ENCODE results near the gene DPYD. TPM values are rescaled to one million over a fixed set of nuclear protein-coding genes. Genes with fewer than 3 reads are reported as not detected.

DPYD gene
- total RNA-seq, 1 experiment from 2014 or later = 7.0 TPM

DNA sequence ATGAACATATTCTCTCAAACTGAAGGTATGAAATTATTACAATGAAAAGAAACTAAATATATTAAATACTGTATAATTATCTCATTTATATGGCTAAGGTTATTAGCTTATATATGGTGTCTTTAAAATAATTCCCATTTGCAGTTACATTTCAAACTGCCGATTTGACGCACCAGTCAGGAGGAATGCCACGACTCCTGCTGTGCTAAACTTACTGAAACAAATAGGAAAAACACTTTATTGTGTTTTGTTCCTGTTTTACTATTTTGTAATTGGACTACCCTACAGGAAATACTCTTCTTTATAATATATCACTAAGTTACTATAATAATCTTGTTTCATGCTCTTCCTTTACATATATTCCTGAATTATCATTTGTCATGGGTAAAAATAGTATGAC lies 117.8 kb downstream of the DPYD start:
- H3K4me3 Mint-ChIP-seq (ENCODE audit: unreplicated experiment) = no peak overlapping the region
- TF ChIP-seq, protein P1, sequence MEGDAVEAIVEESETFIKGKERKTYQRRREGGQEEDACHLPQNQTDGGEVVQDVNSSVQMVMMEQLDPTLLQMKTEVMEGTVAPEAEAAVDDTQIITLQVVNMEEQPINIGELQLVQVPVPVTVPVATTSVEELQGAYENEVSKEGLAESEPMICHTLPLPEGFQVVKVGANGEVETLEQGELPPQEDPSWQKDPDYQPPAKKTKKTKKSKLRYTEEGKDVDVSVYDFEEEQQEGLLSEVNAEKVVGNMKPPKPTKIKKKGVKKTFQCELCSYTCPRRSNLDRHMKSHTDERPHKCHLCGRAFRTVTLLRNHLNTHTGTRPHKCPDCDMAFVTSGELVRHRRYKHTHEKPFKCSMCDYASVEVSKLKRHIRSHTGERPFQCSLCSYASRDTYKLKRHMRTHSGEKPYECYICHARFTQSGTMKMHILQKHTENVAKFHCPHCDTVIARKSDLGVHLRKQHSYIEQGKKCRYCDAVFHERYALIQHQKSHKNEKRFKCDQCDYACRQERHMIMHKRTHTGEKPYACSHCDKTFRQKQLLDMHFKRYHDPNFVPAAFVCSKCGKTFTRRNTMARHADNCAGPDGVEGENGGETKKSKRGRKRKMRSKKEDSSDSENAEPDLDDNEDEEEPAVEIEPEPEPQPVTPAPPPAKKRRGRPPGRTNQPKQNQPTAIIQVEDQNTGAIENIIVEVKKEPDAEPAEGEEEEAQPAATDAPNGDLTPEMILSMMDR (IDR thresholded peaks at IDR 0.05; ENCODE audit: insufficient read depth in 1 of 2, low read depth in 1 of 2, low read length in 1 of 2, severe bottlenecking in 1 of 2, unreplicated experiment in 1 of 2) = no peak
- no peaks in the 10 kb centered on the region for H3K27me3 Mint-ChIP-seq (ENCODE audit: insufficient read depth, unreplicated experiment)
- peaks cover 6% of the 10 kb centered on the region for H3K9me3 Mint-ChIP-seq (ENCODE audit: unreplicated experiment)
- POLR2A ChIA-PET = no interaction called here
- no TSS peak for BruUV-seq (replicated peaks)
- H3K9me3 ChIP-seq = no peaks in the 10 kb centered on the region
- peaks cover 8% of the 10 kb centered on the region for H3K4me1 Mint-ChIP-seq (ENCODE audit: low read depth, unreplicated experiment)
- CTCF ChIA-PET = no interaction called here
- intact Hi-C loops (cut with micrococcal nuclease; ENCODE audit: unreplicated experiment) = no loop called here
- H3K4me1 ChIP-seq = no peaks in the 10 kb centered on the region
- no peak overlapping the region for H3K4me3 ChIP-seq (ENCODE audit: low read depth, low read length)
- no peaks in the 10 kb centered on the region for H3K36me3 ChIP-seq (ENCODE audit: control insufficient read depth, insufficient read depth, low read length)
- H3K27ac Mint-ChIP-seq (ENCODE audit: unreplicated experiment) = no peak overlapping the region
- H3K36me3 Mint-ChIP-seq (ENCODE audit: insufficient read depth, unreplicated experiment) = no peaks in the 10 kb centered on the region
- no peaks in the 10 kb centered on the region for H3K27me3 ChIP-seq (replicated peaks; ENCODE audit: control insufficient read depth, insufficient read depth, low read length)
- no peak for DNase-seq

DNA sequence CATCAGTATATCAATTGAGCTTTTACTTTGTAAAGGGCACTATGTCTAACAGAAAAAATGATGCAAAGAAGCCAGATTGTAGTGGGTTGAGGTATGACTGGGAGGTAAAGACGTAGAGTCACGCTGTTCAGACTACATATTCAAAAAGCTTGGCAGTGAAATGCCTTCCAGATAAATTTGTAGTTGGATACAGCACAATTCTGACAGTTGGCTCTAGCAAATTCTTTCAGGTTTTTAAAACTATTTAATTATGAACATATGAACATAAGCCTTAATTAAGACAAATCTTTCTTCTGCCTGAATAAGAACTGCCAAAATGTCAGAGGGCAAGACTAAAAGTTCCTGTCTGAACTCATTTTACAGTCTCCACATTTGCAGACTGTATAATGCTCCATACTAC lies 118.8 kb downstream of the DPYD start:
- Histone ChIP-seq H3K4me1 (no peaks in the 10 kb centered on the region), H3K9me3 (no peaks in the 10 kb centered on the region), H3K4me3 (ENCODE audit: low read depth, low read length) (no peak overlapping the region), H3K27me3 (replicated peaks; ENCODE audit: control insufficient read depth, insufficient read depth, low read length) (no peaks in the 10 kb centered on the region), H3K36me3 (ENCODE audit: control insufficient read depth, insufficient read depth, low read length) (no peaks in the 10 kb centered on the region)
- CTCF ChIA-PET = no interaction called here
- H3K27me3 Mint-ChIP-seq (ENCODE audit: insufficient read depth, unreplicated experiment) = no peaks in the 10 kb centered on the region
- H3K36me3 Mint-ChIP-seq (ENCODE audit: insufficient read depth, unreplicated experiment) = no peaks in the 10 kb centered on the region
- intact Hi-C loops (cut with micrococcal nuclease; ENCODE audit: unreplicated experiment) = no loop called here
- peaks cover 6% of the 10 kb centered on the region for H3K9me3 Mint-ChIP-seq (ENCODE audit: unreplicated experiment)
- no TSS peak for BruUV-seq (replicated peaks)
- H3K4me3 Mint-ChIP-seq (ENCODE audit: unreplicated experiment) = no peak overlapping the region
- no peak overlapping the region for H3K27ac Mint-ChIP-seq (ENCODE audit: unreplicated experiment)
- DNase-seq = no peak
- POLR2A ChIA-PET = no interaction called here
- peaks cover 8% of the 10 kb centered on the region for H3K4me1 Mint-ChIP-seq (ENCODE audit: low read depth, unreplicated experiment)
- TF ChIP-seq, protein P1 (IDR thresholded peaks at IDR 0.05; ENCODE audit: insufficient read depth in 1 of 2, low read depth in 1 of 2, low read length in 1 of 2, severe bottlenecking in 1 of 2, unreplicated experiment in 1 of 2) = no peak

DNA sequence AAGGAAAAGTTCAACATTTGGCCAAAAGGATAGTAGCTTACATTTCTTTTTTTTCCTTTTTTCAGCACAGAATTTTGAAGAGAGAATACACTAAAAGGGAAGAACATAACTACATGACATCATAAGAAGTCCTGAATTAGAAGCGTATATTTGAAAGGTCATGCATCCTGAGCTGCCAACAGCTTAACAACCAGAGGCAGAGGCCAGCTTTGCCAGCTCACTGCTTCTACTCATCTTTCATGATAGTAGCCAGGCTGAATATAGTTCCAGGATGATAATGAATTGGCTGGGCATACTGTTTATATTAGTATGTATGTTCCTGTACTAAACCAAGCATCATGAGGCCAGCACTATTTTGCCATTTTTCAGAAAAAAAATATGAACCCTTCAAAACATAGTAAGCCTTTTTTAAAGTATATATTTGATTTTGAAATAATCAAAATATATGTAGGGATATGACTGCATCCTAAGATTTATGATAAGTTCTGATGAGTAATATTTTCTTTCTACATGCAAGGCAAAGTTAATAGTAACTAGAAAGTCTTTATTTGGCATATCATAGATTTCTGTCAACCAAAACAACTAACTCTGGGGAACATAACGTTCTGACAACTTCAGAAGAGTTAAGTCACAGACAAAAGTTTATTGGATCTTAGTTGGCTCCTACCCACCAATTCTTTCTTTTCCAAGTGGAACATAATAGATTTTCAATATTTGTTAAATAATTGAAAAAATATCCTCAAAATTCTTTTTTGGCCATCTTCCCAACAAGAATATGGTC lies 123.2 kb downstream of the DPYD start:
- H3K9me3 ChIP-seq = no peaks in the 10 kb centered on the region
- H3K27me3 ChIP-seq (replicated peaks; ENCODE audit: control insufficient read depth, insufficient read depth, low read length) = no peaks in the 10 kb centered on the region
- H3K27me3 Mint-ChIP-seq (ENCODE audit: insufficient read depth, unreplicated experiment) = no peaks in the 10 kb centered on the region
- H3K27ac Mint-ChIP-seq (ENCODE audit: unreplicated experiment) = no peak overlapping the region
- CTCF ChIA-PET = no interaction called here
- BruUV-seq (replicated peaks) = no TSS peak
- TF ChIP-seq, protein P1 (IDR thresholded peaks at IDR 0.05; ENCODE audit: insufficient read depth in 1 of 2, low read depth in 1 of 2, low read length in 1 of 2, severe bottlenecking in 1 of 2, unreplicated experiment in 1 of 2) = no peak
- no peaks in the 10 kb centered on the region for H3K4me1 ChIP-seq
- no peak overlapping the region for H3K4me3 Mint-ChIP-seq (ENCODE audit: unreplicated experiment)
- H3K4me1 Mint-ChIP-seq (ENCODE audit: low read depth, unreplicated experiment) = peaks cover 8% of the 10 kb centered on the region
- no peak for DNase-seq
- no peaks in the 10 kb centered on the region for H3K36me3 ChIP-seq (ENCODE audit: control insufficient read depth, insufficient read depth, low read length)
- POLR2A ChIA-PET = no interaction called here
- intact Hi-C loops (cut with micrococcal nuclease; ENCODE audit: unreplicated experiment) = no loop called here
- no peaks in the 10 kb centered on the region for H3K36me3 Mint-ChIP-seq (ENCODE audit: insufficient read depth, unreplicated experiment)
- H3K9me3 Mint-ChIP-seq (ENCODE audit: unreplicated experiment) = peaks cover 6% of the 10 kb centered on the region
- no peak overlapping the region for H3K4me3 ChIP-seq (ENCODE audit: low read depth, low read length)
